ENCODE measurements around the gene SH3GL3.

DNA sequence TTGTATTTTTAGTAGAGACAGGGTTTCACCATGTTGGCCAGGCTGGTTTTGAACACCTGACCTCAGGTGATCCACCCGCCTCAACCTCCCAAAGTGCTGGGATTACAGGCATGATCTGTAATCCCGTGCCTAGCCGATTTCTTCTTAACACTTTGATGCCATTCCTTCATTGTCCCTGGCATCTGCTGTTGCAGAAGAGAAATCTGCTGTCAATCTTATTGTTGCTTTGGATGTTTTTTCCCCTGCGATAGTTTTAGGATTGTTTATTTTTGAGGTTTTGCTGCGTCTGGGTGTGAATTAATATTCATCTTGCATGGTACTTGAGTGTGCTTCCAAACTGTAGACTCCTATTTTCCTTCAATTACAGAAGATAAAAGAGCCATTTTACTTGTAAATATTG lies 107.4 kb downstream of the SH3GL3 start:
- TF ChIP-seq, protein P1, sequence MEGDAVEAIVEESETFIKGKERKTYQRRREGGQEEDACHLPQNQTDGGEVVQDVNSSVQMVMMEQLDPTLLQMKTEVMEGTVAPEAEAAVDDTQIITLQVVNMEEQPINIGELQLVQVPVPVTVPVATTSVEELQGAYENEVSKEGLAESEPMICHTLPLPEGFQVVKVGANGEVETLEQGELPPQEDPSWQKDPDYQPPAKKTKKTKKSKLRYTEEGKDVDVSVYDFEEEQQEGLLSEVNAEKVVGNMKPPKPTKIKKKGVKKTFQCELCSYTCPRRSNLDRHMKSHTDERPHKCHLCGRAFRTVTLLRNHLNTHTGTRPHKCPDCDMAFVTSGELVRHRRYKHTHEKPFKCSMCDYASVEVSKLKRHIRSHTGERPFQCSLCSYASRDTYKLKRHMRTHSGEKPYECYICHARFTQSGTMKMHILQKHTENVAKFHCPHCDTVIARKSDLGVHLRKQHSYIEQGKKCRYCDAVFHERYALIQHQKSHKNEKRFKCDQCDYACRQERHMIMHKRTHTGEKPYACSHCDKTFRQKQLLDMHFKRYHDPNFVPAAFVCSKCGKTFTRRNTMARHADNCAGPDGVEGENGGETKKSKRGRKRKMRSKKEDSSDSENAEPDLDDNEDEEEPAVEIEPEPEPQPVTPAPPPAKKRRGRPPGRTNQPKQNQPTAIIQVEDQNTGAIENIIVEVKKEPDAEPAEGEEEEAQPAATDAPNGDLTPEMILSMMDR (IDR thresholded peaks at IDR 0.05 in 8 of 11, conservative IDR thresholded peaks at IDR 0.05 in 3 of 11) = no peak
- no peak for TF ChIP-seq POLR2A (IDR thresholded peaks at IDR 0.05)
- no peak for TF ChIP-seq POLR2AphosphoS5 (IDR thresholded peaks at IDR 0.05)
